SW 1271 (cell line): ENCODE results near the gene NUAK1.

Source experiments
- DNase-seq, 2 experiments: peaks; one replicate each; lab custom pipeline; 2025; lab: John Stamatoyannopoulos, UW

NUAK1 gene

DNA sequence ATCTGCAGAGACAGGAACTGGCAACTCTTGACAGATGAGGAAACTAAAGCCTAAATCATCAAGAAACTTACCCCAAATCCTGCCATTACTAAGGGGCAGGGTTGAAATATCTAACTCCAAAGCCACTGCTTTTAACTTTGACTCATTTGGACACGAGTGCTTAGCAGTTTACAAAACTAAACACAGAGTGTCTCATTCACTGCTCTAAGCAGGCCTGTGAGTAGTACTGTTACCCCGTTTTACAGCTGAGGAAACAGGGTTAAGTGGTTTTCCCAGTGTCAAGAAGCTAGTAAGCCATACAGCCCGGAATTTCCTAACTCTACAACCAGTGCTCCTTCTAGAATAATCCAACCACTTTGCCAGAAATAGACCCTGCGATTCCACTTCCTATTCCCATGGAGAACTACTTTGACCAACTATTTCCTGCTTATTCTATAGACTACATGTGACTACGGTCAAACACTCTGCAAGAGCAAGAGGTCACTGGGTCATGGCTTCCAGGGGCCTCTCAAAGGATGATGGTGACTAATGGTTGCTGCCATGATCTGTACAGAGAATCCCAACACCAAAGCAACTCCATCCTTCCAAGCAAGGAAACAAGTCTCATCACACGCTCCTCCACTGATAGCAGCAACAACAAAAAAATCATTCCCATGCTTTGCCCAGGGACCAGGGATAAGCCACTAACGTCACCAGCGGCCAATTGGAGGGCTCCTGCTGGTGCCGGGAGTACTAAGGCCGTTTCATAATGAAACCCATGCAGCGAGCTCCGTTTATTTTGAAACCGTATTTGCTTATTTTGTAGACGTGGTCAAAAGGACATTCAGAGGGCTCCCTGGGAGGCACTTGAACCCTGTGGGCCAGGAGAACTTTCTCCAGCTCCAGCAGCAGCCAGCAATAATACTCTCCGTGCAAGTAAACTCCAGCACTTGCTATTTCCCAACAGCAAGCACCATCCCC lies 56.3 kb downstream of the NUAK1 start:
- DNase-seq = no peak

- DNase-seq = no peak
Observed at GRCh38 chr12:106081606-106082005, 57.1 kb downstream of the NUAK1 start.

- no peak for DNase-seq
Observed at GRCh38 chr12:106080791-106081170, 58.0 kb downstream of the NUAK1 start.

- DNase-seq = no peak
Observed at GRCh38 chr12:106080041-106080790, 58.5 kb downstream of the NUAK1 start.

DNA sequence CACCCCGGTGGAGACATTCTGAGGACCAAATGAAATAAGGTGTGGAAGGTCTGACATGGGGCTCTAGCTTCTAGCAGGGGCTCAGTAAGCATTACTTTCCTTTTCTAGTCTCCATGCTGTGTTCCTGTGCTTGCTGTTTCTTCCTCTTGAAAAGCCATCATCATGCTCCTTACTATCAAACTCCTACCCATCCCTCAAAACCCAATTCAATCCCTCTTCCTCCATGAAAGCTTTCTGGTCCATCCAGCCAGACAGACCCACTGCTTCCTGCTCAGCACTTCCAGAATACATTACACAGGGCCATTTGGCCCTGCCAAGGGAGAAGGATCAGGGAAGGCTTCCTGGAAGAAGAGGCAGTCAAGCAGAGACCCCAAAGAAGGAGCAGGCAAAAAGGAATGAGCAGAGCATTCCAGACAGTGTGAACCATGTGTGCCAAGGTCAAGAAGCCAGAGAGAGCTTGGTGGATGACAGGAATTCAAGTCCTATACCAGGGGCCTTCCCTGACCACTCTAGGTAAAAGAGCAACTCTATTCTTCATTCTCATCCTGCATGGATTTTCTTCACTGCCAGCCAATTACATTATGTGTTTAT lies 59.5 kb downstream of the NUAK1 start:
- no peak for DNase-seq

- DNase-seq = no peak
Observed at GRCh38 chr12:106078358-106079010, 60.3 kb downstream of the NUAK1 start.

- no peak for DNase-seq
Observed at GRCh38 chr12:106074706-106075392, 63.9 kb downstream of the NUAK1 start.

DNA sequence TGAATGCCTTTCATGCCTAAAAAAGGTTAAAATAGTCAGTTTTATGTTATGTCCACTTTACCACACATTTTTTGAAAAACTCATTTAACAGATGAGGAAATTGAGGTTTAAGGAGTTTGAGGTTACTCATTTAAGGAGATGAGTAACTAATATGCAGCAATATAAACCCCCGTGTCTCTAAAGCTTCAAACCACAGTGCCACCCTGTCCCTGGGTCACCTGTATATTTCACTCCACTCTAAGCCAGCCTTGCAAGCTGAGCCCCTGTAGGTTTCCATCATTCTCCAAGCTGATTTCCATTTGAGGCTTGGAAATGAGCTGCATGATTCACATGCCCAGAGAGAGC lies 64.4 kb downstream of the NUAK1 start:
- no peak for DNase-seq

GRCh38 chr12:106073179-106073578 lies 65.6 kb downstream of the NUAK1 start:
- DNase-seq = no peak

DNA sequence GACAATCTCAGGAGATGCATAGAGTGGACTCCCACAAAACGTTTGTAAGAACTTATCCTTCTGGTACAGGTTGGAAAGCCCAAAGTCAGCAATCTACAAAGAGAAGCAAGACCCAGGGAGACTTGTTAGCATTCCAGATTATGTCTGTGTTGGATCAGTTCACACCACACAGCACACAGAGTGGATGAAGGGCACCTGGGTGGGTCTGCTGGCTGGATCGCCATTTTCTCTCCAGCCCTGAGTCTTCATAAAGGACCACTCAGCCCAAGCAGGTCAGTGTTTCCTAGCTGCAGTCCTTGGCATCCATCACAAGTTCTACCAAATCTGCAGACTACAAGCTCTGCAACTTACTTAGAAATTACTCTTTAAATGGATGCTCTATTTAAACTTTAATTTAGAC lies 66.0 kb downstream of the NUAK1 start:
- DNase-seq = no peak

GRCh38 chr12:106071686-106072085 lies 67.1 kb downstream of the NUAK1 start:
- DNase-seq = no peak

- DNase-seq = no peak
Observed at GRCh38 chr12:106070611-106071010, 68.1 kb downstream of the NUAK1 start.

DNA sequence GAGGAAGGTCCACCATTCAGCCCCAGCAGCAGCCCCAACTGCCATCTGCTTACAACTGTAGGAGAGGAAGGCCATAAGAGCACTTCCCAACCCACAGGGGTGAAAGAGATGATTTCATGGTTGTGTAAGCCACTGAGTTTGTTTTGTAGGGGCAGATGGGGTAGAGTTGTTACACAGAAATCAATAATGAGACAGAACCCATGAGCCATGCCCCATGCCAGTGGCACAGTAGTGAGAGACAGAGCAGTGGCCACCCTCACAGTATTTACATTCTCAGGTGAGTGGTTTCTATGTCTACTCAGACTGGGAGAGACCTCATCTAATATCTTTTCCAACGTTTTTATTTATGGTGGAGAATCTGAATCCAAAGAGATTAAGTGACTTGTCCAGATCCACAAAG lies 68.6 kb downstream of the NUAK1 start:
- no peak for DNase-seq

DNA sequence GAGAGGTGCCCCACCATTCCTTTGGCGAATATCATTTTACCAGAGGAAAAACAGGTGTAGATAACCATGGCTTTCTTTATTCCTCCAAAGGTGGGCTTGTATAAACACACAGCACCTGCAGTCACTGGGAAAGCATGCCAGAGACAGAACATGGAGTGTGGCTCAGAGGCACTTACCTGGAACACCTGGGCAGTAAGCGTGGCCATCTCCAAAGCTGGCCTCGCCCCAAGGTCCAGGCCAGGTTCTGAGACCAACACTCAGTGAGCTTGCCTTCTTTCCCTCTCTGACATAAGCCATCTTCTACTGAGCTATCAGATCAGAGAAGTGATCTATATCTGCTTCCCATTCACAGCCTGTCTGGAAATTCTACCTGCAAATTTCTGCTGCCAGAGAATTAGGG lies 70.5 kb downstream of the NUAK1 start:
- DNase-seq = no peak

DNA sequence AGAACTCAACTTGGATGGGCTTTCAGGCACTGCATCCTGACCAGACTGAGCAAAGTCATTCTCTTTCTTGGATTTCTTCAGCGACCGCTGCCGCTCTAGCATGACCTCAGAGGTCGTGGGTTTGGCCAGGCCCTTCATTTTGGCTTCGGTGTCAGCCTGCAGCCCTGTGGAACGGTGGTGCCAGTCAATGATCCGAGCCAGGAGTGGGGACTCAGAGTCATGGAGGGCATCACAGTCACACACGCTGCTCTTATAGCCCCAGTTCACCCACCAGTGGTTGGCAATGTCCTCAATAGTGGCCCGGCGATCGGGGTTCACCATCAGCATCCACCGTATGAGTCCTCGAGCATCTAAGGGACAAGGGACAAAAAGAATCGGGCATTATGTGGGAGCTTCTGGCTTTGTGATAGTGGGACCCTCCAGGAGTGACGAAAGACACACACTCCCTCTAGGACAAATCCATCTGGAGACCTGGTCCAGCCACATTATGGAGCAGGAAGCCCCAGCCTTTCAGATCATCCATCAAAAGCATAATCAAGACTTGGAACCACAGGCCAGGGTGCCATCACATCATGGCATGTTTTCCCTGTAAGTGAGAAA lies 71.0 kb downstream of the NUAK1 start:
- no peak for DNase-seq

- no peak for DNase-seq
Observed at GRCh38 chr12:106066726-106067325, 71.9 kb downstream of the NUAK1 start.

DNA sequence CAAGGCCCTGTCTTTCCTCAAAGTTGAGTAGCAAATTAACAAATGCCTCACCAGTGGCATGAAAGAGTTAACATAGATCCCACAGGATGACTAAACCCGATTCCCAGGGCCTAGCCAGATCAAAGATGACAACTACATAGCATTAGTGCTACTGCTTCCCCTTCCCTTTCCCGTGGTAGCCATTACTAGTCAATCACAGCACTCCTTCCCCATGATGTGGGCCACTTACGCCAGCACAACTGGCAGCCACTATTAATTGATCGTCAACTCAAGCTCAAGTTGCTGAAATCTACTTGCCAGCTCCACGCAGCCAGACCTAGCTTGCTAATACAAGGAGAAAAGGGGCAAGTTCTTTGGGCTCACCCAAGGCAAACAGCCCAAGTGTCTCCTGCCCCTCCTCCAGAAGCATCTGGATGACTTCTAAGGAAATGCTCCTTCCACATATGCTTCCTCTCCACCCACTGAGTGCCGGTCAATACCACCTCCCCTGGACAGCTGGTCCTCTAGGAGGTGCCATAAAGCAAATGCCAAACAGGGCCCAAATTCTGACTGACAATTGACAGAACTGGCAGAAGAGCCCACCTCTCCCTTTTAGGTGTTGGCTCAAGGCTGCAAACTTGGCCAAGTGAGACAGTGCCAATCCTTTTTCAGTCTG lies 72.6 kb downstream of the NUAK1 start:
- no peak for DNase-seq

GRCh38 chr12:106065506-106065905 lies 73.2 kb downstream of the NUAK1 start:
- no peak for DNase-seq

DNA sequence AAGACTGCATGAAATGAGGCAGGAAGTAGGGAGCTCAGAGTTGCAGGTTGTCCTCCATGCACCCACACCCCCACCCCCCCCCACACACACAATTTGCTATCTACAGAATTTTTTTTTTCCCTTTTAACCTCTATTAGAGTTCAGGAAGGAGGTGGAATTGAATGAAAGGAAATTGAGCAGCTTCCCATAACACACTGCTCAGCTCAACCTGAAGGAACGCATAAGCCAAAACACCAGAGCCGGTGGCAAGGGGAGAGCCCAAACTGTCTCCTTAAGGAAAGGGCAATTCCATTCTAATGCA lies 74.1 kb downstream of the NUAK1 start:
- no peak for DNase-seq

DNA sequence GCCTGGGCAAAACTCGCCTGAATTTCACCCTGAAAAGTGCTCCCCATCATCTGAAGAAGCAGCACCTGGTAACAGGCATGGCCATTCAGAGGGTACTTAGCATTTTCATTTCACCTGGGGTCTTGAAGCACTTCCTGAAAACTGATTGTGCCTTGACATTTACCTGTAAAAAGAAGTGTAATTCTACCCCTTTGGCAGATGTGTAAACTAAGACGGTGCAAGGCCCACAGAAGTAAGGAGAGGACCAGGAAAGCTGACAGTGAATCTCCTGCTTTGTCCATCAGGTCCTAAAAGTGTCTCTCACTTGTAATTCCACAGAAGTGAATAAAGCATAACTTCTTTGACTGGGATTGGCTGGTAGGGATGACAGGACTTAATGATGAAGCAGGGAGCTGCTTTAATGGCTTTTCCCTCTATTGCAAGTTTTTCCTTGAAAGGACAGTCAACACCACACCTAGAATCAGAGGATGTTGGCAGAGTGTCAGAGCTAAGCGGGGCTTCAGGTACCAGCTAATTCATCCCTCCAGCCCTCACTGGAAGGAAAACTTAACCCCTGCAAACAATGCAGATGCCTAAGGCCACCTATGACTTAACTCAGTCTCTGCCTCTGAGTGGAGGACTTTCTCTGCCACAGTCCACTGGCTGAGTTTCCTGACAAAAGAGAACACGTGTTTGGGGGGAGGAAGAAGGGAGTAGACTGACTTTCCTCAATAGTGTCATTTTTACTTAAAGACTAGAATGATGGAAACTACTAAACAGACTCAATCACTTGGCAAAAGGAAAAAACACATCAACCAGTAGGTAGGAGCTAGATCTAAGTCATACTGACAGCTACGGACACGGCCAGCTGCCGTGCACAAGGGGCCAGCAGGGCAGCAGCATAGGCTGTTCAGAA lies 74.7 kb downstream of the NUAK1 start:
- no peak for DNase-seq
